8988T (cell line): ENCODE data around the gene CEACAM8.
A peak's percentile ranks its signal among the peaks of the same experiment; 100 is the strongest.
"Not testable (repeated sequence)": the region's sequence is repeated elsewhere in the genome, so short reads cannot be mapped to it uniquely, and the experiment has no call there.

Source experiments
- DNase-seq: peaks from one replicate; pipeline ENCODE4 v3.0.0; 2011

The CEACAM8 gene

GRCh38 chr19:42594617-42595489 is at the start of gene CEACAM8:
TSS of gene CEACAM8 (minus strand) at chr19:42594924. CDS start at chr19:42594828, 96 bp downstream.
- DNase-seq, result no peak

- DNase-seq, result not testable (repeated sequence)
Measured at GRCh38 chr19:42639324-42640092, 44.8 kb upstream of the CEACAM8 start.

- DNase-seq, result no peak
Measured at GRCh38 chr19:42635233-42635539, 40.5 kb upstream of the CEACAM8 start.

- no peak for DNase-seq
Measured at GRCh38 chr19:42634409-42635232, 39.9 kb upstream of the CEACAM8 start.

- DNase-seq, result no peak
Measured at GRCh38 chr19:42629191-42629590, 34.5 kb upstream of the CEACAM8 start.

- no peak for DNase-seq
Measured at GRCh38 chr19:42628411-42629140, 33.9 kb upstream of the CEACAM8 start.

- no peak for DNase-seq
Measured at GRCh38 chr19:42627916-42628315, 33.2 kb upstream of the CEACAM8 start.

GRCh38 chr19:42626181-42626580 is 31.5 kb upstream of the CEACAM8 start:
- DNase-seq, result no peak

GRCh38 chr19:42619271-42619670 is 24.5 kb upstream of the CEACAM8 start:
- no peak for DNase-seq

GRCh38 chr19:42613666-42614065 is 18.9 kb upstream of the CEACAM8 start:
- DNase-seq, result no peak

GRCh38 chr19:42610401-42610915 is 15.7 kb upstream of the CEACAM8 start:
- DNase-seq, result not testable (repeated sequence)

GRCh38 chr19:42606660-42607351 is 12.1 kb upstream of the CEACAM8 start:
- peak; percentile 73 for DNase-seq

GRCh38 chr19:42601811-42602443 is 7.2 kb upstream of the CEACAM8 start:
- no peak for DNase-seq

- no peak for DNase-seq
Measured at GRCh38 chr19:42596391-42597072, 1.8 kb upstream of the CEACAM8 start.

- DNase-seq, result no peak
Measured at GRCh38 chr19:42595550-42596172, 937 bp upstream of the CEACAM8 start.

GRCh38 chr19:42589792-42590191 is 4.9 kb downstream of the CEACAM8 start:
- no peak for DNase-seq

GRCh38 chr19:42584466-42584865 is 10.3 kb downstream of the CEACAM8 start:
- DNase-seq, result no peak

- no peak for DNase-seq
Measured at GRCh38 chr19:42577016-42577415, 17.7 kb downstream of the CEACAM8 start.

GRCh38 chr19:42576241-42576640 is 18.5 kb downstream of the CEACAM8 start:
- no peak for DNase-seq

GRCh38 chr19:42573642-42574041 is 21.1 kb downstream of the CEACAM8 start:
- DNase-seq, result no peak
